ENCODE measurements around the gene ABLIM2.

Gene ABLIM2

GRCh38 chr4:8135666-8136065 is 22.9 kb downstream of the ABLIM2 start:
- no peak for DNase-seq

GRCh38 chr4:8133897-8134563 is 24.6 kb downstream of the ABLIM2 start:
- no peak for DNase-seq

- DNase-seq, result no peak
Observed at GRCh38 chr4:8132947-8133705, 25.5 kb downstream of the ABLIM2 start.

GRCh38 chr4:8132400-8132799 is 26.2 kb downstream of the ABLIM2 start:
- no peak for DNase-seq

GRCh38 chr4:8131826-8132225 is 26.8 kb downstream of the ABLIM2 start:
- DNase-seq, result no peak

- DNase-seq, result no peak
Observed at GRCh38 chr4:8131210-8131609, 27.4 kb downstream of the ABLIM2 start.

GRCh38 chr4:8130346-8131066 is 28.1 kb downstream of the ABLIM2 start:
- DNase-seq, result no peak

GRCh38 chr4:8129785-8130184 is 28.8 kb downstream of the ABLIM2 start:
- no peak for DNase-seq

- no peak for DNase-seq
Observed at GRCh38 chr4:8129136-8129535, 29.5 kb downstream of the ABLIM2 start.

- DNase-seq, result no peak
Observed at GRCh38 chr4:8128100-8128856, 30.3 kb downstream of the ABLIM2 start.

GRCh38 chr4:8127051-8127826 is 31.4 kb downstream of the ABLIM2 start:
- no peak for DNase-seq

GRCh38 chr4:8126523-8126922 is 32.1 kb downstream of the ABLIM2 start:
- no peak for DNase-seq

GRCh38 chr4:8125526-8126056 is 33.0 kb downstream of the ABLIM2 start:
- DNase-seq, result no peak

GRCh38 chr4:8123870-8124269 is 34.7 kb downstream of the ABLIM2 start:
- no peak for DNase-seq

- no peak for DNase-seq
Observed at GRCh38 chr4:8123389-8123788, 35.2 kb downstream of the ABLIM2 start.

- DNase-seq, result no peak
Observed at GRCh38 chr4:8122746-8123145, 35.9 kb downstream of the ABLIM2 start.

GRCh38 chr4:8121292-8122015 is 37.2 kb downstream of the ABLIM2 start:
- no peak for DNase-seq

- no peak for DNase-seq
Observed at GRCh38 chr4:8120501-8120900, 38.1 kb downstream of the ABLIM2 start.

- DNase-seq, result no peak
Observed at GRCh38 chr4:8119877-8120276, 38.7 kb downstream of the ABLIM2 start.

- DNase-seq, result no peak
Observed at GRCh38 chr4:8118531-8118930, 40.1 kb downstream of the ABLIM2 start.

- DNase-seq, result no peak
Observed at GRCh38 chr4:8118035-8118434, 40.6 kb downstream of the ABLIM2 start.

All from cortex of kidney (tissue), 1 donor.